Measurements from ENCODE around the gene GFPT2.

- TF ChIP-seq ASH2L (IDR thresholded peaks at IDR 0.05; ENCODE audit: borderline replicate concordance, low read depth) (no peak), POLR2A (IDR thresholded peaks at IDR 0.05; ENCODE audit: low read depth, low read length) (no peak), HDAC2 (IDR thresholded peaks at IDR 0.05) (no peak), CREM (IDR thresholded peaks at IDR 0.05; ENCODE audit: low read depth) (no peak), SUZ12 (IDR thresholded peaks at IDR 0.05; ENCODE audit: unreplicated experiment) (peak; percentile 46)
These were observed at the start of gene GFPT2 for GRCh38 chr5:180353048-180353979.

All from GM12878 (cell line).